Heart left ventricle (tissue), 16 donors: Measurements from ENCODE around the gene RNPS1. TPM values are rescaled to one million over a fixed set of nuclear protein-coding genes. Genes with fewer than 3 reads are reported as not detected.

Experiments used
- ATAC-seq, 4 donors: fragments of 200-7000 bp; cut with Tn5 transposase; one replicate each; pipeline ENCODE4 v1.9.1; 2020 to 2022; ENCODE audit warnings: moderate library complexity in 4 of 4, mild to moderate bottlenecking in 3 of 4, moderate number of reproducible peaks in 1 of 4
- DNase-seq, 5 donors: peaks; one replicate each; pipeline ENCODE4 v3.0.0-alpha.2; 2020
- H3K27ac ChIP-seq, 12 donors: fragments of 200-600 bp; sonication (generic) in 4 of 12; one replicate each; pipeline versions ENCODE4 v1.5.0 to v1.8.0; 2016 to 2022; ENCODE audit warnings: mild to moderate bottlenecking in 2 of 12
- H3K27me3 ChIP-seq, 9 donors: fragments of 200-600 bp; sonication (generic) in 2 of 9; one replicate each; pipeline versions ENCODE4 v1.5.1 to v1.8.0; 2016 to 2022; ENCODE audit warnings: mild to moderate bottlenecking in 3 of 9
- H3K36me3 ChIP-seq, 9 donors: fragments of 200-600 bp; sonication (generic) in 2 of 9; one replicate each; pipeline versions ENCODE4 v1.5.0 to v1.8.0; 2018 to 2022; ENCODE audit warnings: mild to moderate bottlenecking in 2 of 9
- H3K4me1 ChIP-seq, 12 donors: fragments of 200-600 bp; sonication (generic) in 4 of 12; one replicate each; pipeline versions ENCODE4 v1.5.0 to v1.8.0; 2016 to 2022; ENCODE audit warnings: mild to moderate bottlenecking in 3 of 12
- H3K4me3 ChIP-seq, 12 donors: fragments of 200-600 bp; sonication (generic) in 4 of 12; one replicate each; pipeline versions ENCODE4 v1.5.0 to v1.8.0; 2017 to 2022; ENCODE audit warnings: mild to moderate bottlenecking in 9 of 12, moderate library complexity in 4 of 12
- H3K9me3 ChIP-seq, 12 donors: fragments of 200-600 bp; sonication (generic) in 4 of 12; one replicate each; pipeline versions ENCODE4 v1.5.0 to v1.8.0; 2016 to 2022; ENCODE audit warnings: mild to moderate bottlenecking in 1 of 12
- CTCF ChIP-seq, 12 donors: fragments of 200-600 bp; sonication (generic) in 4 of 12; IDR thresholded peaks; one replicate each; pipeline versions ENCODE4 v1.5.0 to v1.8.0; 2018 to 2022; ENCODE audit warnings: antibody characterized with exemption in 12 of 12, mild to moderate bottlenecking in 5 of 12
- POLR2A ChIP-seq, 2 donors: fragments of 450-650 bp; IDR thresholded peaks; one replicate each; pipeline ENCODE4 v1.6.1; 2017; ENCODE audit warnings: antibody characterized with exemption in 2 of 2, mild to moderate bottlenecking in 2 of 2, moderate library complexity in 2 of 2
- WGBS, 4 donors: extraction: QIAGEN DNeasy Blood & Tissue Kit in 2 of 4; methylation state at CpG; one replicate each; pipeline versions ENCODE4 v1.1.5 to v1.1.7; 2013 to 2018; 5-methylcytosine and 5-hydroxymethylcytosine counted together
- intact Hi-C, 10 donors: fragments of 100-400 bp; cut with DNase I; formaldehyde crosslinking; loops; one replicate each; pipeline versions ENCODE4 v1.11.1 to v1.14.2; 2022
- polyA plus RNA-seq, 2 donors: library from polyadenylated mRNA; stranded (reverse); fragments of 200-250 nt; gene quantifications; one replicate each; pipeline ENCODE4 v1.2.3, GENCODE V29; 2013
- total RNA-seq, 9 donors: library from RNA; depleted of rRNA in 2 of 9; stranded (reverse); fragments of >200 nt in 2 of 9; fragmentation: NEBNext Ultra II Directional in 3 of 9; extraction: Animal tissue kit (Norgen Biotek cat#: 25700) in 3 of 9; gene quantifications; one replicate each; pipeline versions ENCODE4 v1.1.0 to v1.2.4, GENCODE V29; 2016 to 2023
- donor health status: ischemic (EF 13 %, LVEDD 7.1; RV severe dilation, severe dysfunction).
- donor health status: healthy with polysubstance abuse.
- donor health status: DM: no; HTN: yes; CAD: no.
- donor health status: DM: no; HTN: no; CAD: no.
- donor health status: ischemic (EF 25% LVEDD 6.9; RV normal size, moderate dysfunction).
- donor health status: ischemic (EF 25% LVEDD 5.7; RV mildly dilated, moderate dysfunction).
- donor health status: healthy.
- donor health status: DM: yes; HTN: yes; CAD: no.
- donor health status: ischemic (EF 35%, LVEDD 5.7; RV mildly dilated, moderate dysfunction).
- donor health status: nonischemic (EF 11% LVEDD 7.7; RV severe dilation, severe dysfunction).
- donor health status: DM: yes; HTN: yes; CAD: no.
- donor health status: PGD.
- donor health status: ischemic (EF 29% LVEDD 5.4; RV normal size, mild dysfunction).
- donor health status: nonischemic (EF 23%, LVEDD 6.1; RV moderate dilation, normal function).

The RNPS1 gene
- total and polyA plus RNA-seq, 11 donors: 73.9 to 193 (median 120) TPM

DNA sequence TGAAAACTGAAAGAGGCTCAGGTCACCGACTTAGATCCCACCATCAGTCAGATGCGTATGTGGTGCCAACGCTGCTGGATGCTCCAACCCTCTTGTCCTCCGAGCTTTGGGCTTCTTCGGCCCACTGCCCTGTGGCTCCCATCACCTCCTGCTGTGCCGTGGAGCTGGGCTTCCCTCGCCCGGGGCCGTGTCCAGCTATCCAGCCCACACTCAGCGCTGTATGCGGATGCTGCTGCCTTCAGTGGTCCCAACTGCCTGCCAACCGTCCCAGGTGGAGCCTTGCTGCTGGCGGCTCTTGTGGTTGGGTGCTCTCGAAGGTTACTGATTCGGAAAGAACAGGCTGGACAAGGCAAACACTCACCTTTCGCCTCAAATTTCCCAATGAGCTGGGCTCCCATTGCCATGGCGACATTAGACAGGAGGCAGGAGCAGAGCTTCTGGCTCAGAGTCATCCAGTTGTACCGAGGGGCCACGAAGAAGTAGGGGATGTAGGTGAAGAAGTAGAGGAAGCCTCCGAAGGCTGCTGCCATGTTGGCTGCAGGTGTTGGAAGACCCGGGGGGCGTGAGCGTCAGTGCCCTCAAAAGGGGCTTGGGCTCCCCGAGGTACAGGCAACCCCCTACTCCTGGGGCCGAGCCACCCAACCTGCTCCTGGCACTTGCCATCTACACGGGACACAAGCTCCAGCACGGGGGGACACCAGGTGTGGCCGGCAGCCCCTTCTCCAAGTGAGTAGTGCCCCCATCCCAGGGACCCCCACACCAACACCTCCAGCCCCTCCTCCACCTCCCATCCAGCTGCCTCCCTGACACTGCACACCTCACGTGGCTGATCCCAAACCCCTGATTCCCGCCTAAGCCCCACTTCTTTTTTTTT, 40.4 kb upstream of the RNPS1 start:
- DNase-seq: no peak
- H3K4me3 ChIP-seq: no peak overlapping the region
- intact Hi-C loops: loop anchor here in 1 of 10 donors (10.0 kb wide), 1 partner anchor 56 kb away; no protein-coding TSS in a partner anchor
- H3K4me1 ChIP-seq: no peaks in the 10 kb centered on the region
- no peaks in the 10 kb centered on the region for H3K9me3 ChIP-seq
- H3K27ac ChIP-seq: no peak overlapping the region
- TF ChIP-seq POLR2A (IDR thresholded peaks at IDR 0.05): no peak
- TF ChIP-seq CTCF (IDR thresholded peaks at IDR 0.05): no peak
- 92 to 95% (median 93%) methylated on average over 28 to 30 of the region's 30 CpGs for WGBS, 4 donors
- no peaks in the 10 kb centered on the region for H3K27me3 ChIP-seq
- no peak for ATAC-seq
- H3K36me3 ChIP-seq: peaks cover 0 to 25% (median 8%) of the 10 kb centered on the region in 9 donors

GRCh38 chr16:2299915-2300192, 31.9 kb upstream of the RNPS1 start:
- H3K4me3 ChIP-seq: no peak overlapping the region

DNA sequence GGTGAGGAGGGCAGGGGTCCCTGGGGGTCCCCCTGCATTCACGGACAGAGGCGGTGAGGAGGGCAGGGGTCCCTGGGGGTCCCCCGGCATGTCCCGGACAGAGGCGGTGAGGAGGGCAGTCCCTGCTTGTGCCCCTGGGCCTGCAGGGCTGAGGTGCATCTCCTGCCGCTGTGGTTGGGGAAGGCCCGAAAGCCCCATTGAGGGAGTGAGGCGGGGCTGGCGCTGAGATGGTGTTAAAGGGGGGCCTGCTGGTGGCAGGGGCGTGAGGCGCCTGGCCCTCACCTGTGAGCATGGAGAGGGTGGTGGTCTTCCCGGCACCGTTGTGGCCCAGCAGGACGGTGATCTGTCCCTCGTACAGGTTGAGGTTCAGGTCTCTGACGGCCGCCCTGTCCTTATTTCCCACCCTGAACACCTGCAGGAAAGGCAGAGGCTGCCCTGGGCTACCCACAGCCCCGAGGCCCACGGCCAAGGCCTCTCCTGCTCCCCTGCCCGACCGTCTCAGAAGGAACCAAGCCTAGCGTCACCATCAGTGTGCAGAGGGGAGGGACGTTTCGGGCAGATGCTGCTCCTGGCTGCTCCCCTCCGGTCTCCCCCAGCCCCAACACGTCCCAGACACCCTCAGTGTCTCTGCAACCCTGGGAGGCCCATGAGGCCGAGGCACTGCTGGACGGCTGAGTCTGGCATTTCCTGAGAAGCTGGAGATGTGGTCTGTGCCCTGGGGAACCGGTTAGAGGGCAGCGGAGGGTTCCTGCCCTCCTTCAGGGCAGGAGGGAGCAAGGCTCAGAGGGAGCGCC, 31.4 kb upstream of the RNPS1 start:
- TF ChIP-seq POLR2A (IDR thresholded peaks at IDR 0.05) (no peak), CTCF (IDR thresholded peaks at IDR 0.05) (no peak)
- no peak for DNase-seq
- intact Hi-C loops: loop anchor here in 2 of 10 donors (5.0 to 10.0 kb wide), 2 partner anchors 198 to 205 kb away; no protein-coding TSS in a partner anchor
- H3K4me3 ChIP-seq: no peak overlapping the region
- H3K9me3 ChIP-seq: no peaks in the 10 kb centered on the region
- H3K27me3 ChIP-seq: no peaks in the 10 kb centered on the region
- H3K27ac ChIP-seq: no peak overlapping the region
- no peaks in the 10 kb centered on the region for H3K4me1 ChIP-seq
- ATAC-seq: no peak
- H3K36me3 ChIP-seq: peaks cover 0 to 30% (median 16%) of the 10 kb centered on the region in 9 donors
- WGBS, 4 donors: 82 to 89% (median 89%) methylated on average over 23 to 31 of the region's 31 CpGs

More at GRCh38 chr16:2299915-2300192, 31.9 kb upstream of the RNPS1 start:
- Histone ChIP-seq H3K27me3 (no peaks in the 10 kb centered on the region), H3K27ac (no peak overlapping the region), H3K9me3 (no peaks in the 10 kb centered on the region), H3K4me1 (no peaks in the 10 kb centered on the region), H3K36me3 (peaks cover 0 to 25% (median 16%) of the 10 kb centered on the region in 9 donors)
- DNase-seq: no peak
- TF ChIP-seq POLR2A (IDR thresholded peaks at IDR 0.05): no peak
- TF ChIP-seq CTCF (IDR thresholded peaks at IDR 0.05): no peak
- WGBS, 4 donors: 75 to 84% (median 79%) methylated on average over 8 to 10 of the region's 10 CpGs
- intact Hi-C loops: loop anchor here in 2 of 10 donors (5.0 to 10.0 kb wide), 3 partner anchors 65 to 205 kb away; no protein-coding TSS in a partner anchor
- no peak for ATAC-seq

DNA sequence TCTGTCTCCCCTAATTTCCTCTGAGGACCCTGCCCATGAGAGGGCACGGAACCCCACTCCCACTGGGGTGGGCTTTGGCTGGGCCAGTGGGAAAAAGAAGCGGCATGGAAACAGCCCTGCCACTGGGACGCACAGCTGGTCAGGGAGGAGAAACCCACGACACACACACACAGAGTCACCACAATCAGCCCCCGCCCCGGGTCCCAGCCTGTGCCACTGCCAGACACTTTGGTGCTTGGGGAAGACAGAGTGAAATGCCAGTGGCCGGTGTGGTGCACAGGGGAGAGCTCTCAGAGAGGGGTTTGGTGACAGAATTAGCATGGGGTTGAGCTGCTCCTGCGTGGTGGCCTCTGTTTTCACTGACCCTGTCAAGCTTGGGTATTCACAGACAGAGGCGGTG, 30.7 kb upstream of the RNPS1 start:
- no peak for TF ChIP-seq POLR2A (IDR thresholded peaks at IDR 0.05)
- TF ChIP-seq CTCF (IDR thresholded peaks at IDR 0.05): no peak
- no peaks in the 10 kb centered on the region for H3K4me1 ChIP-seq
- no peak overlapping the region for H3K27ac ChIP-seq
- ATAC-seq: no peak
- no peak for DNase-seq
- 92 to 99% (median 96%) methylated on average over 7 to 9 of the region's 9 CpGs for WGBS, 4 donors
- peaks cover 0 to 35% (median 16%) of the 10 kb centered on the region in 9 donors for H3K36me3 ChIP-seq
- H3K27me3 ChIP-seq: no peaks in the 10 kb centered on the region
- intact Hi-C loops: loop anchor here in 2 of 10 donors (5.0 to 10.0 kb wide), 2 partner anchors 199 to 206 kb away; no protein-coding TSS in a partner anchor
- H3K4me3 ChIP-seq: no peak overlapping the region
- H3K9me3 ChIP-seq: no peaks in the 10 kb centered on the region
